ENCODE measurements around the gene FBXL16.

GRCh38 chr16:730666-731509 is 25.3 kb upstream of the FBXL16 start:
- no peak for TF ChIP-seq HDGF (IDR thresholded peaks at IDR 0.05)
- no peak for TF ChIP-seq ARID2 (IDR thresholded peaks at IDR 0.05)
- no peak for TF ChIP-seq EP300 (IDR thresholded peaks at IDR 0.05; ENCODE audit: low read length)
- TF ChIP-seq ZNF318 (IDR thresholded peaks at IDR 0.05; ENCODE audit: borderline replicate concordance in 1 of 2, low read depth in 1 of 2) = no peak
- no peak for TF ChIP-seq GABPA (tag; conservative IDR thresholded peaks at IDR 0.05; ENCODE audit: low read depth)
- no peak for TF ChIP-seq BRF1 (IDR thresholded peaks at IDR 0.05; ENCODE audit: borderline replicate concordance, extremely low read depth, insufficient read length)
- no peak for TF ChIP-seq CTCF (IDR thresholded peaks at IDR 0.05 in 2 of 3, conservative IDR thresholded peaks at IDR 0.05 in 1 of 3; ENCODE audit: insufficient read depth in 2 of 3, low read depth in 1 of 3, low read length in 3 of 3)

All from K562 (cell line).